ENCODE results near the gene ITGB7.

- TF ChIP-seq, protein P1, sequence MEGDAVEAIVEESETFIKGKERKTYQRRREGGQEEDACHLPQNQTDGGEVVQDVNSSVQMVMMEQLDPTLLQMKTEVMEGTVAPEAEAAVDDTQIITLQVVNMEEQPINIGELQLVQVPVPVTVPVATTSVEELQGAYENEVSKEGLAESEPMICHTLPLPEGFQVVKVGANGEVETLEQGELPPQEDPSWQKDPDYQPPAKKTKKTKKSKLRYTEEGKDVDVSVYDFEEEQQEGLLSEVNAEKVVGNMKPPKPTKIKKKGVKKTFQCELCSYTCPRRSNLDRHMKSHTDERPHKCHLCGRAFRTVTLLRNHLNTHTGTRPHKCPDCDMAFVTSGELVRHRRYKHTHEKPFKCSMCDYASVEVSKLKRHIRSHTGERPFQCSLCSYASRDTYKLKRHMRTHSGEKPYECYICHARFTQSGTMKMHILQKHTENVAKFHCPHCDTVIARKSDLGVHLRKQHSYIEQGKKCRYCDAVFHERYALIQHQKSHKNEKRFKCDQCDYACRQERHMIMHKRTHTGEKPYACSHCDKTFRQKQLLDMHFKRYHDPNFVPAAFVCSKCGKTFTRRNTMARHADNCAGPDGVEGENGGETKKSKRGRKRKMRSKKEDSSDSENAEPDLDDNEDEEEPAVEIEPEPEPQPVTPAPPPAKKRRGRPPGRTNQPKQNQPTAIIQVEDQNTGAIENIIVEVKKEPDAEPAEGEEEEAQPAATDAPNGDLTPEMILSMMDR (IDR thresholded peaks at IDR 0.05; ENCODE audit: insufficient read depth, low read depth, low read length): no peak
- no peak for TF ChIP-seq EZH2 (IDR thresholded peaks at IDR 0.05; ENCODE audit: insufficient read depth, low read length)
Observed at GRCh38 chr12:53184828-53185227, 22.2 kb downstream of the ITGB7 start.

Data from astrocyte (in vitro differentiated cells and primary cell).